Parathyroid adenoma (tissue), 2 donors: Measurements from ENCODE around the gene ADPRHL1.
"Not testable (repeated sequence)": the region's sequence is repeated elsewhere in the genome, so short reads cannot be mapped to it uniquely, and the experiment has no call there.

Experiments used
- H2AFZ ChIP-seq: fragments of 300-600 bp; sonication (generic); one replicate; pipeline ENCODE4 v1.7.0; 2017; ENCODE audit warnings: antibody characterized with exemption, mild to moderate bottlenecking
- H3K27ac ChIP-seq: fragments of 300-600 bp; sonication (generic); one replicate; pipeline ENCODE4 v1.7.0; 2017
- H3K27me3 ChIP-seq: fragments of 300-600 bp; sonication (generic); one replicate; pipeline ENCODE4 v1.7.0; 2017; ENCODE audit warnings: low read length; ENCODE audit not compliant: control insufficient read depth, insufficient read depth
- H3K36me3 ChIP-seq: fragments of 300-600 bp; sonication (generic); one replicate; pipeline ENCODE4 v1.7.0; 2017; ENCODE audit warnings: low read length; ENCODE audit not compliant: control insufficient read depth, insufficient read depth
- H3K4me1 ChIP-seq: fragments of 300-600 bp; sonication (generic); one replicate; pipeline ENCODE4 v1.7.0; 2017; ENCODE audit warnings: control low read depth
- H3K4me2 ChIP-seq: fragments of 300-600 bp; sonication (generic); one replicate; pipeline ENCODE4 v1.7.0; 2017; ENCODE audit warnings: low read length
- H3K4me3 ChIP-seq: fragments of 300-600 bp; sonication (generic); one replicate; pipeline ENCODE4 v1.7.0; 2017; ENCODE audit warnings: low read depth, low read length
- H3K79me2 ChIP-seq: fragments of 300-600 bp; sonication (generic); one replicate; pipeline ENCODE4 v1.7.0; 2017; ENCODE audit warnings: control low read depth
- H3K9ac ChIP-seq: fragments of 300-600 bp; sonication (generic); one replicate; pipeline ENCODE4 v1.7.0; 2017; ENCODE audit warnings: mild to moderate bottlenecking
- H3K9me3 ChIP-seq: fragments of 300-600 bp; sonication (generic); one replicate; pipeline ENCODE4 v1.7.0; 2017; ENCODE audit warnings: low read length; ENCODE audit not compliant: control insufficient read depth
- TF ChIP-seq, protein P1 (sequence below): fragments of 300-600 bp; sonication (generic); IDR thresholded peaks from one replicate; pipeline ENCODE4 v1.7.0; 2017; ENCODE audit warnings: antibody characterized with exemption, mild to moderate bottlenecking
- donor health status: primary hyperparathyroidism.

ADPRHL1 gene

DNA sequence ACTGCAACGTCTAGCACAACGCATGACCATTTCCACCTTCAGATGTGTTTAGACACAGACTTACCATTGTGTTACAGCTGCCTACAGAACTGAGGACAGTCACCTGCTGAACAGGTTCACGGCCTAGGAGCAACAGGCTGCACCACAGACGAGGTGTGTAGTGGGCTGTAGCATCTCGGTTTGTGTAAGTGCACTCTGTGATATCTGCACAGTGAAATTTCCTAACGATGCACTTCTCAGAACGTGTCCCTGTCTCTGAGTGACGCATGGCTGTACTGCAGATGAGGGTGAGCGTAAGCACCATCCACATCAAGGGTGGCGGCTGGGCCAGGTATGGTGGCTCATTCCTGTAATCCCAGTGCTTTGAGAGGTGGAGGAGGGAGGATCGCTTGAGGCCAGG, 22.0 kb upstream of the ADPRHL1 start:
- TF ChIP-seq, protein P1, sequence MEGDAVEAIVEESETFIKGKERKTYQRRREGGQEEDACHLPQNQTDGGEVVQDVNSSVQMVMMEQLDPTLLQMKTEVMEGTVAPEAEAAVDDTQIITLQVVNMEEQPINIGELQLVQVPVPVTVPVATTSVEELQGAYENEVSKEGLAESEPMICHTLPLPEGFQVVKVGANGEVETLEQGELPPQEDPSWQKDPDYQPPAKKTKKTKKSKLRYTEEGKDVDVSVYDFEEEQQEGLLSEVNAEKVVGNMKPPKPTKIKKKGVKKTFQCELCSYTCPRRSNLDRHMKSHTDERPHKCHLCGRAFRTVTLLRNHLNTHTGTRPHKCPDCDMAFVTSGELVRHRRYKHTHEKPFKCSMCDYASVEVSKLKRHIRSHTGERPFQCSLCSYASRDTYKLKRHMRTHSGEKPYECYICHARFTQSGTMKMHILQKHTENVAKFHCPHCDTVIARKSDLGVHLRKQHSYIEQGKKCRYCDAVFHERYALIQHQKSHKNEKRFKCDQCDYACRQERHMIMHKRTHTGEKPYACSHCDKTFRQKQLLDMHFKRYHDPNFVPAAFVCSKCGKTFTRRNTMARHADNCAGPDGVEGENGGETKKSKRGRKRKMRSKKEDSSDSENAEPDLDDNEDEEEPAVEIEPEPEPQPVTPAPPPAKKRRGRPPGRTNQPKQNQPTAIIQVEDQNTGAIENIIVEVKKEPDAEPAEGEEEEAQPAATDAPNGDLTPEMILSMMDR = no peak
- no peaks in the 10 kb centered on the region for H3K9me3 ChIP-seq

DNA sequence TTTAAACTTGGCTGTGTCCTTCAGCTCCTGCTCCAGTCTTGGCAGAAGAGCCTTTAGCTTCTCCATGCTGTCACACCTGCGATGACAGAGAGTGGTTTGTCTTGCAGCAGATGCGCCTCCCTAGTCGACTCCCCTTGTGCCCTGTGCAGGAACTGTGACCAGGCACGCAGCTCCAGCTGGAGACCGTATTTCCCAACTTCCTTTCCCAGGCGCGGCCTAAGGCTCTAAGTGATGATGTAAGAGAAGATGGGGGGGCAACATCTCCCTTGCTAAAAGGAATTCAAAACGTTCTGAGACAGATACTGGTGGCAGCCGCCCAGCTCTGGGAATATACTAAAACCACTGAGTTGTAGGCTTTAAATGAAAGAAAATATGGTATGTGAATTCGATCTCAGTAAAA, 20.9 kb upstream of the ADPRHL1 start:
- TF ChIP-seq, protein P1 = no peak
- Histone ChIP-seq H3K27me3 (no peaks in the 10 kb centered on the region), H3K4me1 (no peaks in the 10 kb centered on the region), H2AFZ (no peak overlapping the region), H3K4me2 (no peak overlapping the region), H3K9ac (no peak overlapping the region), H3K79me2 (no peaks in the 10 kb centered on the region), H3K27ac (no peak overlapping the region), H3K36me3 (no peaks in the 10 kb centered on the region), H3K4me3 (no peak overlapping the region), H3K9me3 (no peaks in the 10 kb centered on the region)

More for the DNA sequence above, 22.0 kb upstream of the ADPRHL1 start:
- H3K27ac ChIP-seq = no peak overlapping the region
- no peak overlapping the region for H3K4me3 ChIP-seq
- no peak overlapping the region for H3K9ac ChIP-seq
- H3K4me1 ChIP-seq = no peaks in the 10 kb centered on the region
- H3K36me3 ChIP-seq = no peaks in the 10 kb centered on the region
- no peaks in the 10 kb centered on the region for H3K27me3 ChIP-seq
- no peak overlapping the region for H2AFZ ChIP-seq
- H3K4me2 ChIP-seq = no peak overlapping the region
- no peaks in the 10 kb centered on the region for H3K79me2 ChIP-seq

DNA sequence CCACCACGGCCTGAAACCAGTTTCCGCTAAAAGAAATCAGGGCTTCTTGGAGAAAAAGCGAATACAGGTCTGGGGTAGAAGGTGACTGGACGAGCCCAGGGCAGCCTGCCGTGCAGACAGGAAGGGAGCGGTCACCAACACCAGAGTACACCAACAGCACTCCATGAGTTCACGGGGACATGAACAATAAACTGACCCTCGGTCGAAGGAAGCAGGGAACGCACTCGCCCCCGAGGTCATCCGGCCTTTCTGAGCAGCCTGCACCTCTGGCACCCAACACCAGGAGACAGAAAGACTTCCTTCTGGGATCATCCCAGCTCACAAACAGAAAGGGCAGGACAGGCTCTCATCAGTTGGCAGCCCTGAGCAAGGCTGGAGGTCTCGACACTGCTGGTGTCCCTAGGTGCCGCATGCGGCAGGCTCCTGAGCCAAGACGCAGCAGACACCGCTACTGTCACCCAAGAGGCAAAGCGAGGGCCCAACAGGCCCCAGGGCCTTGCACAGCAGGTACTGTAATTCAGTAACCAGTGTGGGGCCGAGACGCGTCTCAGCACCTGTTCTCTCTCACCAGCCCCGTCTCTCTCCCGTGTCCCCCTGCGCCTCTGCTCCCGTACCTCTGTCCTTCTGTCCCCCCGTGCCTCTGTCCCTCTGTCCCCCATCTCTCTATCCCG, 19.2 kb upstream of the ADPRHL1 start:
- no peaks in the 10 kb centered on the region for H3K9me3 ChIP-seq
- H3K27me3 ChIP-seq = no peaks in the 10 kb centered on the region
- H3K4me1 ChIP-seq = no peaks in the 10 kb centered on the region
- H3K36me3 ChIP-seq = no peaks in the 10 kb centered on the region
- H3K4me3 ChIP-seq = no peak overlapping the region
- no peak overlapping the region for H2AFZ ChIP-seq
- no peak overlapping the region for H3K9ac ChIP-seq
- H3K27ac ChIP-seq = no peak overlapping the region
- TF ChIP-seq, protein P1 = no peak
- no peak overlapping the region for H3K4me2 ChIP-seq
- H3K79me2 ChIP-seq = no peaks in the 10 kb centered on the region

DNA sequence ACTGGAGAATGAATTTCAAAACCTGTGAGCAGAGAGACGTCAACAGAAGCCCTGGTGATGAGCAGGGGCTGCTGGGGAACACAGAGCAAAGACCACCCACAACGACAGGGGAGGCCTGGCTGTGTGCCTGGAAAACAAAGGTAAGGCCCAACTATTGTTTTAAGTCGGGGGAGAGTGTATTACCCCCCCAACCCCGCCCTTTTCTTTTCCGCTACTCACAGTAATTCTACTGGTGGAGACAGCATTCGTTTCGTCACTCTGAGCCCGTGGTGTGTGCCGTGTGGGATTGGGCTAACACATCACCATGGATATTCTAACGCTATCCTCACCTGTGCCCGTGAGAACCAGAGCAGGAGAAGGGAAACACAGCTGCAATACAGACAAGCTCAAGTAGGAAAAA, 18.6 kb upstream of the ADPRHL1 start:
- TF ChIP-seq, protein P1 = no peak
- H3K36me3 ChIP-seq = no peaks in the 10 kb centered on the region
- H3K27me3 ChIP-seq = no peaks in the 10 kb centered on the region
- H3K9ac ChIP-seq = no peak overlapping the region
- no peaks in the 10 kb centered on the region for H3K4me1 ChIP-seq
- H2AFZ ChIP-seq = no peak overlapping the region
- H3K9me3 ChIP-seq = no peaks in the 10 kb centered on the region
- peak overlapping the region; percentile 34 for H3K27ac ChIP-seq
- no peaks in the 10 kb centered on the region for H3K79me2 ChIP-seq
- H3K4me2 ChIP-seq = no peak overlapping the region
- H3K4me3 ChIP-seq = no peak overlapping the region

DNA sequence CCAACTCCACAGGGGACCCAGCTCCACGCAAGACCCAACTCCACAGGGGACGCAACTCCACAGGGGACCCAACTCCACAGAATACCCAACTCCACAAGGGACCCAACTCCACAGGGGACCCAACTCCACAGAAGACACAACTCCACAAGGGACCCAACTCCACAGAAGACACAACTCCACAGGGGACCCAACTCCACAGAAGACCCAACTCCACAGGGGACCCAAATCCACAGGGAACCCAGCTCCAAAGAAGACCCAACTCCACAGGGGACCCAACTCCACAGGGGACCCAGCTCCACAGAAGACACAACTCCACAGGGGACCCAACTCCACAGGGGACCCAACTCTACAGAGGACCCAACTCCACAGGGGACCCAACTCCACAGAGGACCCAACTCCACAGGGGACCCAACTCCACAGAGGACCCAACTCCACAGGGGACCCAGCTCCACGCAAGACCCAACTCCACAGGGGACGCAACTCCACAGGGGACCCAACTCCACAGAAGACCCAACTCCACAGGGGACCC, 17.4 kb upstream of the ADPRHL1 start:
- H3K27me3 ChIP-seq, H3K4me1 ChIP-seq, H3K27ac ChIP-seq, H3K9ac ChIP-seq, H3K79me2 ChIP-seq, H3K4me2 ChIP-seq, H3K36me3 ChIP-seq, H3K9me3 ChIP-seq, H3K4me3 ChIP-seq, H2AFZ ChIP-seq: not testable (repeated sequence)
